ENCODE measurements around the gene CCDC71.

CCDC71 gene

GRCh38 chr3:49174397-49174985 lies 8.4 kb upstream of the CCDC71 start:
- ChIA-PET POLR2A (no interaction called here), CTCF (no interaction called here)
- no peak for TF ChIP-seq NFRKB (IDR thresholded peaks at IDR 0.05)
- TF ChIP-seq PKNOX1 (IDR thresholded peaks at IDR 0.05): no peak
- no peak for TF ChIP-seq CTBP1 (IDR thresholded peaks at IDR 0.05; ENCODE audit: borderline replicate concordance)
- TF ChIP-seq ELF4 (IDR thresholded peaks at IDR 0.05): no peak
- no peak for TF ChIP-seq FOXK2 (IDR thresholded peaks at IDR 0.05)
- no peak for TF ChIP-seq TARDBP (IDR thresholded peaks at IDR 0.05)
- DNase-seq (ENCODE audit: extremely low spot score): no peak

- TF ChIP-seq FOXA1 (IDR thresholded peaks at IDR 0.05) (no peak), L3MBTL2 (conservative IDR thresholded peaks at IDR 0.05) (no peak), PKNOX1 (IDR thresholded peaks at IDR 0.05) (no peak), ZNF384 (IDR thresholded peaks at IDR 0.05) (no peak), TARDBP (IDR thresholded peaks at IDR 0.05) (no peak), BHLHE40 (IDR thresholded peaks at IDR 0.05; ENCODE audit: borderline replicate concordance) (no peak), NFRKB (IDR thresholded peaks at IDR 0.05) (no peak), SUZ12 (IDR thresholded peaks at IDR 0.05) (no peak), CTBP1 (IDR thresholded peaks at IDR 0.05; ENCODE audit: borderline replicate concordance) (no peak), HDGF (IDR thresholded peaks at IDR 0.05; ENCODE audit: borderline replicate concordance) (no peak), FOXM1 (IDR thresholded peaks at IDR 0.05; ENCODE audit: borderline replicate concordance) (no peak), FOXK2 (IDR thresholded peaks at IDR 0.05) (no peak)
- ChIA-PET POLR2A (no interaction called here), CTCF (interaction anchor here (0.6 kb wide), 1 partner anchor 31 kb away, joined by 3 read pairs; no protein-coding TSS in a partner anchor)
- no peak for DNase-seq (ENCODE audit: extremely low spot score)
These were observed 7.7 kb upstream of the CCDC71 start for GRCh38 chr3:49173792-49174170.

GRCh38 chr3:49173116-49173791 lies 7.1 kb upstream of the CCDC71 start:
- TF ChIP-seq CTBP1 (IDR thresholded peaks at IDR 0.05; ENCODE audit: borderline replicate concordance) (no peak), ARNT (IDR thresholded peaks at IDR 0.05) (no peak), PKNOX1 (IDR thresholded peaks at IDR 0.05) (no peak), SP1 (IDR thresholded peaks at IDR 0.05) (no peak), ZNF384 (IDR thresholded peaks at IDR 0.05) (no peak), BHLHE40 (IDR thresholded peaks at IDR 0.05; ENCODE audit: borderline replicate concordance) (no peak), FOXM1 (IDR thresholded peaks at IDR 0.05; ENCODE audit: borderline replicate concordance) (no peak), L3MBTL2 (conservative IDR thresholded peaks at IDR 0.05) (no peak), TARDBP (IDR thresholded peaks at IDR 0.05) (no peak)
- ChIA-PET CTCF (interaction anchor here (0.6 kb wide), 1 partner anchor 32 kb away, joined by 3 read pairs; no protein-coding TSS in a partner anchor), POLR2A (no interaction called here)
- no peak for DNase-seq (ENCODE audit: extremely low spot score)

GRCh38 chr3:49172551-49173041 lies 6.5 kb upstream of the CCDC71 start:
- DNase-seq (ENCODE audit: extremely low spot score): no peak
- ChIA-PET CTCF (no interaction called here), POLR2A (no interaction called here)
- TF ChIP-seq PKNOX1 (IDR thresholded peaks at IDR 0.05): no peak
- TF ChIP-seq NFRKB (IDR thresholded peaks at IDR 0.05): no peak
- no peak for TF ChIP-seq FOXM1 (IDR thresholded peaks at IDR 0.05; ENCODE audit: borderline replicate concordance)
- TF ChIP-seq L3MBTL2 (conservative IDR thresholded peaks at IDR 0.05): no peak
- no peak for TF ChIP-seq CTBP1 (IDR thresholded peaks at IDR 0.05; ENCODE audit: borderline replicate concordance)
- TF ChIP-seq TARDBP (IDR thresholded peaks at IDR 0.05): no peak
- TF ChIP-seq FOXA1 (IDR thresholded peaks at IDR 0.05): no peak

GRCh38 chr3:49171775-49172500 lies 5.8 kb upstream of the CCDC71 start:
- CTCF ChIA-PET: interaction anchor here (0.8 kb wide), 1 partner anchor 19 kb away, joined by 3 read pairs; no protein-coding TSS in a partner anchor
- POLR2A ChIA-PET: interaction anchor here (2.5 kb wide), 1 partner anchor 168 kb away, joined by 15 read pairs; the partner anchor contains the start of gene USP4
- no peak for DNase-seq (ENCODE audit: extremely low spot score)

More at GRCh38 chr3:49171775-49172500, 5.8 kb upstream of the CCDC71 start:
- TF ChIP-seq L3MBTL2 (conservative IDR thresholded peaks at IDR 0.05) (no peak), FOXA1 (IDR thresholded peaks at IDR 0.05) (no peak), SUZ12 (IDR thresholded peaks at IDR 0.05) (no peak), ZNF384 (IDR thresholded peaks at IDR 0.05) (no peak), ARNT (IDR thresholded peaks at IDR 0.05) (no peak), TARDBP (IDR thresholded peaks at IDR 0.05) (no peak), FOXM1 (IDR thresholded peaks at IDR 0.05; ENCODE audit: borderline replicate concordance) (no peak)

Measured in HEK293T (cell line).